PFSK-1 (cell line): Measurements from ENCODE around the gene RND1.

Source experiments
- FOXP2 ChIP-seq: optimal IDR thresholded peaks from 2 replicates; pipeline ENCODE3; 2011; ENCODE audit warnings: borderline replicate concordance, control low read depth, inconsistent platforms; ENCODE audit not compliant: insufficient read depth; ENCODE audit errors: extremely low read length, extremely low read depth
- POLR2AphosphoS5 ChIP-seq: IDR thresholded peaks from 2 replicates; pipeline ENCODE4 v1.6.1; 2012; ENCODE audit warnings: low read depth, mild to moderate bottlenecking, control low read depth, low read length, moderate library complexity
- SIN3A ChIP-seq: IDR thresholded peaks from 2 replicates; pipeline ENCODE4 v1.6.1; 2012; ENCODE audit warnings: mild to moderate bottlenecking, low read length, moderate library complexity, borderline replicate concordance; ENCODE audit not compliant: insufficient read depth
- TAF1 ChIP-seq: IDR thresholded peaks from 2 replicates; pipeline ENCODE4 v1.6.1; 2012; ENCODE audit warnings: low read length, control low read depth, borderline replicate concordance; ENCODE audit not compliant: insufficient read depth
- TF ChIP-seq, protein P1 (sequence below), 2 experiments: IDR thresholded peaks; 2 replicates each; pipeline versions ENCODE4 v1.6.1 to v1.8.0; 2011 to 2012; ENCODE audit warnings: low read depth in 2 of 2, low read length in 2 of 2, control low read depth in 1 of 2, inconsistent platforms in 1 of 2, mild to moderate bottlenecking in 1 of 2, moderate library complexity in 1 of 2; ENCODE audit not compliant: insufficient read depth in 1 of 2

The RND1 gene

GRCh38 chr12:48826209-48826855 is 39.3 kb downstream of the RND1 start:
- no peak for TF ChIP-seq SIN3A
- TF ChIP-seq FOXP2, result no peak
- TF ChIP-seq TAF1, result no peak
- TF ChIP-seq POLR2AphosphoS5, result no peak
- TF ChIP-seq, protein P1, sequence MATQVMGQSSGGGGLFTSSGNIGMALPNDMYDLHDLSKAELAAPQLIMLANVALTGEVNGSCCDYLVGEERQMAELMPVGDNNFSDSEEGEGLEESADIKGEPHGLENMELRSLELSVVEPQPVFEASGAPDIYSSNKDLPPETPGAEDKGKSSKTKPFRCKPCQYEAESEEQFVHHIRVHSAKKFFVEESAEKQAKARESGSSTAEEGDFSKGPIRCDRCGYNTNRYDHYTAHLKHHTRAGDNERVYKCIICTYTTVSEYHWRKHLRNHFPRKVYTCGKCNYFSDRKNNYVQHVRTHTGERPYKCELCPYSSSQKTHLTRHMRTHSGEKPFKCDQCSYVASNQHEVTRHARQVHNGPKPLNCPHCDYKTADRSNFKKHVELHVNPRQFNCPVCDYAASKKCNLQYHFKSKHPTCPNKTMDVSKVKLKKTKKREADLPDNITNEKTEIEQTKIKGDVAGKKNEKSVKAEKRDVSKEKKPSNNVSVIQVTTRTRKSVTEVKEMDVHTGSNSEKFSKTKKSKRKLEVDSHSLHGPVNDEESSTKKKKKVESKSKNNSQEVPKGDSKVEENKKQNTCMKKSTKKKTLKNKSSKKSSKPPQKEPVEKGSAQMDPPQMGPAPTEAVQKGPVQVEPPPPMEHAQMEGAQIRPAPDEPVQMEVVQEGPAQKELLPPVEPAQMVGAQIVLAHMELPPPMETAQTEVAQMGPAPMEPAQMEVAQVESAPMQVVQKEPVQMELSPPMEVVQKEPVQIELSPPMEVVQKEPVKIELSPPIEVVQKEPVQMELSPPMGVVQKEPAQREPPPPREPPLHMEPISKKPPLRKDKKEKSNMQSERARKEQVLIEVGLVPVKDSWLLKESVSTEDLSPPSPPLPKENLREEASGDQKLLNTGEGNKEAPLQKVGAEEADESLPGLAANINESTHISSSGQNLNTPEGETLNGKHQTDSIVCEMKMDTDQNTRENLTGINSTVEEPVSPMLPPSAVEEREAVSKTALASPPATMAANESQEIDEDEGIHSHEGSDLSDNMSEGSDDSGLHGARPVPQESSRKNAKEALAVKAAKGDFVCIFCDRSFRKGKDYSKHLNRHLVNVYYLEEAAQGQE (IDR thresholded peaks at IDR 0.05; ENCODE audit: insufficient read depth in 1 of 2, low read depth in 2 of 2, low read length in 2 of 2), result no peak

- TF ChIP-seq SIN3A (no peak), FOXP2 (no peak), POLR2AphosphoS5 (no peak), TAF1 (no peak)
- TF ChIP-seq, protein P1 (IDR thresholded peaks at IDR 0.05; ENCODE audit: insufficient read depth in 1 of 2, low read depth in 2 of 2, low read length in 2 of 2), result no peak
Measured at GRCh38 chr12:48824905-48825304, 40.8 kb downstream of the RND1 start.

- TF ChIP-seq TAF1, result no peak
- no peak for TF ChIP-seq SIN3A
- TF ChIP-seq POLR2AphosphoS5, result no peak
- TF ChIP-seq FOXP2, result no peak
- TF ChIP-seq, protein P1 (IDR thresholded peaks at IDR 0.05; ENCODE audit: insufficient read depth in 1 of 2, low read depth in 2 of 2, low read length in 2 of 2), result no peak
Measured at GRCh38 chr12:48824112-48824511, 41.6 kb downstream of the RND1 start.

- TF ChIP-seq POLR2AphosphoS5 (no peak), FOXP2 (no peak), SIN3A (no peak), TAF1 (no peak)
- TF ChIP-seq, protein P1 (IDR thresholded peaks at IDR 0.05; ENCODE audit: insufficient read depth in 1 of 2, low read depth in 2 of 2, low read length in 2 of 2), result no peak
Measured at GRCh38 chr12:48823281-48823680, 42.4 kb downstream of the RND1 start.

- TF ChIP-seq SIN3A (no peak), FOXP2 (no peak), POLR2AphosphoS5 (no peak), TAF1 (no peak)
- TF ChIP-seq, protein P1 (IDR thresholded peaks at IDR 0.05; ENCODE audit: insufficient read depth in 1 of 2, low read depth in 2 of 2, low read length in 2 of 2), result no peak
Measured at GRCh38 chr12:48822711-48823110, 43.0 kb downstream of the RND1 start.
